ENCODE results near the gene CAMTA2. TPM values are rescaled to one million over a fixed set of nuclear protein-coding genes. Genes with fewer than 3 reads are reported as not detected.

Gene CAMTA2
- total RNA-seq, 4 donors from 2014 or later: 24.0 to 48.2 (median 28.4) TPM

DNA sequence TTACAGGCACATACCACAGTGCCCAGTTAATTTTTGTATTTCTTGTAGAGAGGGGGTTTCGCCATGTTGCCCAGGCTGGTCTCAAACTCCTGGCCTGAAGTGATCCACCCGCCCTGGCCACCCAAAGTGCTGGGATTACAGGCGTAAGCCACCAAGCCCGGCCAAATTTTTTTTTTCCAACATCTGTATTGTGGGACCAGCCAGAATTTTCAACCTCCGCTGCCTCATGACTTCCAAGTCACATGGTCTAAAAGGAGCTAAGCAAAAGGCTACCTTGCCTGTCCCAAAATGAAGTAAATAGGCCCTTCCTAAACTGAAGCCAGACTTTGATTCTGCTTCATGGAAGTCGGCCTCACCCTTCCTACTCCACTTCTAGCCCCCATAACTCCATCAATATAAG, 15.6 kb downstream of the CAMTA2 start:
- no peak overlapping the region for H3K4me3 ChIP-seq
- intact Hi-C loops (cut with DNase I): no loop called here
- no peaks in the 10 kb centered on the region for H3K27me3 ChIP-seq
- peaks cover 31 to 38% (median 35%) of the 10 kb centered on the region in 4 donors for H3K4me1 ChIP-seq
- peaks cover 40 to 72% (median 61%) of the 10 kb centered on the region in 4 donors for H3K36me3 ChIP-seq
- peak overlapping the region; percentile 43 to 97 (median 70) for H3K27ac ChIP-seq (replicated peaks in 1 of 4)
- 88% methylated on average over 6 of the region's 6 CpGs for WGBS
- no peak for DNase-seq (ENCODE audit: extremely low spot score)
- TF ChIP-seq POLR2AphosphoS5 (IDR thresholded peaks at IDR 0.05) (no peak), POLR2A (IDR thresholded peaks at IDR 0.05; ENCODE audit: low read depth) (no peak), EP300 (IDR thresholded peaks at IDR 0.05) (no peak)
- TF ChIP-seq, protein P1, sequence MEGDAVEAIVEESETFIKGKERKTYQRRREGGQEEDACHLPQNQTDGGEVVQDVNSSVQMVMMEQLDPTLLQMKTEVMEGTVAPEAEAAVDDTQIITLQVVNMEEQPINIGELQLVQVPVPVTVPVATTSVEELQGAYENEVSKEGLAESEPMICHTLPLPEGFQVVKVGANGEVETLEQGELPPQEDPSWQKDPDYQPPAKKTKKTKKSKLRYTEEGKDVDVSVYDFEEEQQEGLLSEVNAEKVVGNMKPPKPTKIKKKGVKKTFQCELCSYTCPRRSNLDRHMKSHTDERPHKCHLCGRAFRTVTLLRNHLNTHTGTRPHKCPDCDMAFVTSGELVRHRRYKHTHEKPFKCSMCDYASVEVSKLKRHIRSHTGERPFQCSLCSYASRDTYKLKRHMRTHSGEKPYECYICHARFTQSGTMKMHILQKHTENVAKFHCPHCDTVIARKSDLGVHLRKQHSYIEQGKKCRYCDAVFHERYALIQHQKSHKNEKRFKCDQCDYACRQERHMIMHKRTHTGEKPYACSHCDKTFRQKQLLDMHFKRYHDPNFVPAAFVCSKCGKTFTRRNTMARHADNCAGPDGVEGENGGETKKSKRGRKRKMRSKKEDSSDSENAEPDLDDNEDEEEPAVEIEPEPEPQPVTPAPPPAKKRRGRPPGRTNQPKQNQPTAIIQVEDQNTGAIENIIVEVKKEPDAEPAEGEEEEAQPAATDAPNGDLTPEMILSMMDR (IDR thresholded peaks at IDR 0.05): no peak
- no peaks in the 10 kb centered on the region for H3K9me3 ChIP-seq

DNA sequence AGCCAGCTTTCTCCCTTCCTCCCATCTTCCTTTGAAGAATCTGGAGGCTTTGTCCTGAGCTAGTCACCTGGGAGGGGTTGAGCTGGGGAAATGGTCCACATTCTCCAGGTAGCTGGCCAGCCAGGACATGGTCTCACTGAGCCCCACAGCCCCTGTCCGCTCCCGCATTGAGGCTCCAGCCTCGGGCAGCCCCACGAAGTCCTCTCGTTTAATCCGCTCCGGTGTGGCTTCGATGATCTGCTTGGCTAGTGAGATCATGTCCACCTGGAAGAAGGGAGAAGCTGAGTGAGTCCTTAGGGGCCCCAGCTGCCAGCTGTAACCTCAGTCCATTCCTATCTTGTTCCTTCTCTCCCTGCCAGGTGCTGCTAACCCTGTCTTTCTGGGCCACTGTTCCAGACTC, 17.2 kb downstream of the CAMTA2 start:
- H3K4me1 ChIP-seq: peaks cover 44 to 53% (median 48%) of the 10 kb centered on the region in 4 donors
- H3K9me3 ChIP-seq: no peaks in the 10 kb centered on the region
- H3K36me3 ChIP-seq: peaks cover 29 to 62% (median 50%) of the 10 kb centered on the region in 4 donors
- DNase-seq (ENCODE audit: extremely low spot score): no peak
- H3K4me3 ChIP-seq: no peak overlapping the region
- 95% methylated on average over 8 of the region's 8 CpGs for WGBS
- H3K27ac ChIP-seq (replicated peaks in 1 of 4): peak overlapping the region; percentile 91 to 97 (median 95)
- TF ChIP-seq POLR2AphosphoS5 (IDR thresholded peaks at IDR 0.05): no peak
- no peak for TF ChIP-seq POLR2A (IDR thresholded peaks at IDR 0.05; ENCODE audit: low read depth)
- TF ChIP-seq, protein P1 (IDR thresholded peaks at IDR 0.05): no peak
- TF ChIP-seq EP300 (IDR thresholded peaks at IDR 0.05): no peak
- intact Hi-C loops (cut with DNase I): no loop called here
- H3K27me3 ChIP-seq: no peaks in the 10 kb centered on the region

DNA sequence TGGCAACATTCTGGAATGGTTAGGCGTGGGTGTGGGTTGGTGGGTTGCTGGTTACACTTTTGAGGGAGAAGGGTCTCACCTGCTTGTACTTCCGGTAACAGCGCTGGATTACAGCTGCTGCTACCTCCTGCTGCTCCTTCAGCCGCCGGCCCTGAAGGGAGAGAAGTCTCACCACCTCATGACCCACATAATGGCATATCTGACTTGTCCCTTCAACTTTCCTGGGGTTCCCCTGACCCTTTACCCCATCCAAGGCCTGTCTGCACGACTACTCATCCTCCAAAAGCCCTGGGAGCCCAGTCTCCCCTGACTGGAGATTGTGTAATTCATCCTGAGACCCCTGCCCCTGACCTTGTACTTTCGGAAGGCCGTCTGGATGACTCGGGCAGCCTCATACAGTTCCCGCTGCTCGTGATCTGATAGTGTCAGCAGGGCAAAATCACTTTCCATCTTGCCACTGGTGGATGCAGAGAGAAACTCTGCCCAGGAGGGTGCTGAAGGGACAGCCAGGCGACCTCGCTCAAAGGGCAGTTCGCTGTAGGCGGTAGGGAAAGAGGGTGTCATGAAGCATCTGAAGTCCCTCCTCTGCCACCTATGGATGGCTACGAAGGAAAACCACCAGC, 17.8 kb downstream of the CAMTA2 start:
- WGBS: 83% methylated on average over 13 of the region's 16 CpGs

DNA sequence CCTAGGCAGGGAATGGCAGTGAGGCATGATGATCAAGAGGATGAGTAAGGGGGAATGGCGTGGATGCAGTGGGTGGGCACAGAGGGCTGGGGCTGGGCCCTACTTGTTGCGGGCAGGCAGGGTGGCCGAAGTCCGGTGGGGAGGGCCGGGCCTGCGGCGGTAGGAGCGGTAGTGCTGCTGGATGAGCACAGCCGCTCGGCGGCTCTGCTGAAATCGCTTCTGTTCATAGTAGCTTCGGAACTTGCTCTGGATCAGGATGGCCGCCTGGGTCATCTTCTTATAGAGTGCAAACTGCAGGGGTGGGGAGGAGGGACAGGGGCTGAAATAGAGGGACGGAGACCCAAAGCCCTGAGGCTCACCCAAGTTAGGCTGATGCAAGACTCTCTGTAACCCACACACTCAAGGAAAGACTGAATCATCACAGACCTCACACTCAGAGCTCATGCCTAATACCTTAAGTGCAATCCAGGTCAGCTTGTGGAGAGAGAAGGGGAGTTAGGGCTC, 18.4 kb downstream of the CAMTA2 start:
- intact Hi-C loops (cut with DNase I): no loop called here
- WGBS: 41% methylated on average over 15 of the region's 15 CpGs
- DNase-seq (ENCODE audit: extremely low spot score): no peak
- TF ChIP-seq EP300 (IDR thresholded peaks at IDR 0.05): no peak
- peak; percentile 51 to 80 for TF ChIP-seq POLR2AphosphoS5 (IDR thresholded peaks at IDR 0.05)
- TF ChIP-seq POLR2A (IDR thresholded peaks at IDR 0.05; ENCODE audit: low read depth): no peak
- TF ChIP-seq, protein P1 (IDR thresholded peaks at IDR 0.05): no peak
- Histone ChIP-seq H3K36me3 (peaks cover 21 to 57% (median 44%) of the 10 kb centered on the region in 4 donors), H3K27me3 (no peaks in the 10 kb centered on the region), H3K4me3 (peak overlapping the region; percentile 76 to 86 (median 78)), H3K4me1 (peaks cover 44 to 56% (median 51%) of the 10 kb centered on the region in 4 donors), H3K9me3 (no peaks in the 10 kb centered on the region), H3K27ac (replicated peaks in 1 of 4) (peak overlapping the region; percentile 91 to 97 (median 95))

More for the DNA sequence above, 17.8 kb downstream of the CAMTA2 start:
- no peak for DNase-seq (ENCODE audit: extremely low spot score)
- Histone ChIP-seq H3K4me1 (peaks cover 45 to 56% (median 52%) of the 10 kb centered on the region in 4 donors), H3K27ac (replicated peaks in 1 of 4) (peak overlapping the region; percentile 91 to 97 (median 95)), H3K9me3 (no peaks in the 10 kb centered on the region), H3K36me3 (peaks cover 27 to 62% (median 48%) of the 10 kb centered on the region in 4 donors), H3K27me3 (no peaks in the 10 kb centered on the region), H3K4me3 (peak overlapping the region in 3 of 4 donors; percentile 78 to 86 (median 79))
- TF ChIP-seq EP300 (IDR thresholded peaks at IDR 0.05): no peak
- TF ChIP-seq, protein P1 (IDR thresholded peaks at IDR 0.05): no peak
- TF ChIP-seq POLR2A (IDR thresholded peaks at IDR 0.05; ENCODE audit: low read depth): no peak
- TF ChIP-seq POLR2AphosphoS5 (IDR thresholded peaks at IDR 0.05): no peak
- intact Hi-C loops (cut with DNase I): no loop called here
